AG04450 (cell line): ENCODE measurements around the gene LONP1. TPM values are rescaled to one million over a fixed set of nuclear protein-coding genes. Genes with fewer than 3 reads are reported as not detected.

Source experiments
- CTCF ChIA-PET: fragments of 300-600, 350-600 bp; formaldehyde crosslinking; extraction: SDS; loops from one replicate; lab custom pipeline; 2022; ENCODE audit warnings: antibody characterized with exemption, inconsistent platforms; lab: Charles Lee
- POLR2A ChIA-PET: fragments of 350-600 bp; formaldehyde crosslinking; extraction: SDS; loops from one replicate; lab custom pipeline; 2021; ENCODE audit warnings: antibody characterized with exemption, inconsistent platforms; lab: Yijun Ruan, JAX
- DNase-seq: peaks from one replicate; pipeline ENCODE4 v3.0.0-alpha.2; 2011; ENCODE audit warnings: low read depth, low spot score
- H3K27ac ChIP-seq: one replicate; pipeline ENCODE4 v1.5.1; 2012; ENCODE audit warnings: low read depth, low read length, control low read depth
- H3K27me3 ChIP-seq: one replicate; pipeline ENCODE4 v1.6.0; 2012; ENCODE audit warnings: low read length; ENCODE audit not compliant: control insufficient read depth, insufficient read depth
- H3K4me3 ChIP-seq: 2 replicates; pipeline ENCODE4 v1.5.1; 2011; ENCODE audit warnings: mild to moderate bottlenecking, low read depth, low read length, control low read depth
- H3K9me3 ChIP-seq: 2 replicates; pipeline ENCODE4 v1.5.1; 2012; ENCODE audit warnings: low read length; ENCODE audit not compliant: control insufficient read depth, insufficient read depth
- polyA plus RNA-seq: library from polyadenylated mRNA; depleted of rRNA; stranded (reverse); fragments of >200 nt; gene quantifications from 2 replicates; pipeline ENCODE4 v1.2.3, GENCODE V29; 2011; rRNA removed
- TF ChIP-seq, protein P1 (sequence below): IDR thresholded peaks from 2 replicates; pipeline ENCODE4 v1.5.1; 2011; ENCODE audit warnings: low read depth, low read length, control low read depth, inconsistent platforms

Gene LONP1
- polyA plus RNA-seq, 1 experiment = 37.8 TPM

DNA sequence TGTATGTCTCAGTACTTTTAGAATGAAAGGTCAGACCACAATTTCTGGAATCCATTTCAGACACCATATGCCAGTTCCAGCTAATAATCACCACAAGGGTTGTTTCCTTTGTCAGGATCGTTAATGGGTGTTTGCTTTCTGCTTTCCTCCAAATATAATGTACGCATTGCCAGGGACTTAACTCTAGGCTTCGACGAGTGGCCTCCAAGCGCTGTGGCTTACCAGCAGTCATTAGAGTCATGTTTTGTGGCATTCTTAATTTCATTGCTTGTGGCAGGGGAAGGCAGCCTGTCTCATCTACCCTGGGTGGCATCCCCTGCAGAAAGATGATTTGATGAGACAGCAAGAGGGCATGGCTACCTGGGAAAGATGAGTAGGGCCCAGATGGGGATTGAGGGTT, 74.5 kb downstream of the LONP1 start:
- no peak overlapping the region for H3K27ac ChIP-seq
- no peak overlapping the region for H3K4me3 ChIP-seq
- ChIA-PET CTCF (no interaction called here), POLR2A (no interaction called here)
- no peaks in the 10 kb centered on the region for H3K27me3 ChIP-seq
- no peak for DNase-seq
- no peaks in the 10 kb centered on the region for H3K9me3 ChIP-seq
- TF ChIP-seq, protein P1, sequence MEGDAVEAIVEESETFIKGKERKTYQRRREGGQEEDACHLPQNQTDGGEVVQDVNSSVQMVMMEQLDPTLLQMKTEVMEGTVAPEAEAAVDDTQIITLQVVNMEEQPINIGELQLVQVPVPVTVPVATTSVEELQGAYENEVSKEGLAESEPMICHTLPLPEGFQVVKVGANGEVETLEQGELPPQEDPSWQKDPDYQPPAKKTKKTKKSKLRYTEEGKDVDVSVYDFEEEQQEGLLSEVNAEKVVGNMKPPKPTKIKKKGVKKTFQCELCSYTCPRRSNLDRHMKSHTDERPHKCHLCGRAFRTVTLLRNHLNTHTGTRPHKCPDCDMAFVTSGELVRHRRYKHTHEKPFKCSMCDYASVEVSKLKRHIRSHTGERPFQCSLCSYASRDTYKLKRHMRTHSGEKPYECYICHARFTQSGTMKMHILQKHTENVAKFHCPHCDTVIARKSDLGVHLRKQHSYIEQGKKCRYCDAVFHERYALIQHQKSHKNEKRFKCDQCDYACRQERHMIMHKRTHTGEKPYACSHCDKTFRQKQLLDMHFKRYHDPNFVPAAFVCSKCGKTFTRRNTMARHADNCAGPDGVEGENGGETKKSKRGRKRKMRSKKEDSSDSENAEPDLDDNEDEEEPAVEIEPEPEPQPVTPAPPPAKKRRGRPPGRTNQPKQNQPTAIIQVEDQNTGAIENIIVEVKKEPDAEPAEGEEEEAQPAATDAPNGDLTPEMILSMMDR = no peak

DNA sequence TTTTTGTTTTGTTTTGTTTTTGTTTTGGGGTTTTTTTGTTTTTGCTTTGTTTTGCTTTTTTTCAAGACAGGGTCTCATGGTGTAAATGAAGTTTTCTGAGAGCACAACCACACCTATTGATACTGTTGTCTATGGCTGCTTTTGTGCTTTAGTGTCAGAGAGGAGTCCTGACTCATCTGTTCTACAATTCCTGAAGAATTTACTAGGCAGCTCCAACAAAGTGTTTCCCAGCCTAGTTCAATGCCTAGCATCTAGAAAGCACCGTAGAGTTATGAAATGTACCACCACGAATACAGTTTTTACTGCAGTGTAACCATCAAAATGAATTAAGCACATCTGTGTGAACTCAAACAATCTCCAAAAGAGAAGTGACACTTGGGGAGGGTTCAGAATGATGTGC, 75.9 kb downstream of the LONP1 start:
- Histone ChIP-seq H3K9me3 (no peaks in the 10 kb centered on the region), H3K27me3 (no peaks in the 10 kb centered on the region), H3K4me3 (no peak overlapping the region), H3K27ac (no peak overlapping the region)
- no peak for DNase-seq
- ChIA-PET CTCF (no interaction called here), POLR2A (no interaction called here)
- TF ChIP-seq, protein P1 = no peak

DNA sequence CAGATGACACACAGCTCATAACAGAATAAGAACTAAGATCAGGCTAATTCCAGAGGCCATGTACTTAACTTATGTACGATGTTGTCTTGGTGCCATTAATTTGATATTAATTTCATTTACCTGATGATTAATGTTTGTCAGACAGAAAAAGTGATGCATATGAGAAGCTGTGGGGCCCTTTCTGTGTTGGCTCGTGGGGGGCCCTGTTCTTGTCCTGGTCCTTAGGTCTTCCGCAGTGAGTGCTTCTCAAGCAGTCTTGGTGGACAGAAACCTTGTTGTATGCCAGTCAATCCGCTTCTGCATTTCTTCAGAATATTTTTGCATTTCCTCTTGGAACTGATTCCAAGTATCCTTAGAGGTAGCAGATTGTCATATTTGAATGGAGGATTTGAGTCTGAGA, 76.9 kb downstream of the LONP1 start:
- H3K4me3 ChIP-seq = no peak overlapping the region
- no peaks in the 10 kb centered on the region for H3K27me3 ChIP-seq
- ChIA-PET CTCF (no interaction called here), POLR2A (no interaction called here)
- no peaks in the 10 kb centered on the region for H3K9me3 ChIP-seq
- TF ChIP-seq, protein P1 = no peak
- DNase-seq = no peak
- no peak overlapping the region for H3K27ac ChIP-seq

DNA sequence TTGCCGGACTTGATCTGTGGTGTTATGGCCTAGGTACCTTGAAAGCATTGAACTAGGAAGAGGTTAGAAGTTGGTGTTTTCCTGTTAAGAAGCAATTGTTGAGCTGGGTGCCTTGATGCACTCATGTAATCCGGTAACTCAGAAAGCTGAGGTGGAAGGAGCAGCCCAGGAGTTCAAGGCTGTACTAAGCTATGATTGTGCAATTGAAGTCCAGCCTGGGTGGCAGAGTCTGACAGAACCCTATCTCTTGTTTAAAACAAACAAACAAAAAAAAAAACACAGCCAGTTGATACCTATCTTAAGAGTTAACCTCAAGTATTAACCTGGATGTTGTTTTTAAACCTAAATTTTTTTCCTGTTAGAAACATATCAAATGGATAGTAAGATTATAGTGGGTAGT, 77.7 kb downstream of the LONP1 start:
- Histone ChIP-seq H3K27me3 (no peaks in the 10 kb centered on the region), H3K27ac (no peak overlapping the region), H3K9me3 (no peaks in the 10 kb centered on the region), H3K4me3 (no peak overlapping the region)
- POLR2A ChIA-PET = interaction anchor here (0.8 kb wide), 1 partner anchor 19 kb away, joined by 4 read pairs; the partner anchor contains the start of genes SAFB and SAFB2
- CTCF ChIA-PET = interaction anchor here (0.9 kb wide), 1 partner anchor 45 kb away, joined by 3 read pairs; no protein-coding TSS in a partner anchor
- TF ChIP-seq, protein P1 = no peak
- no peak for DNase-seq

Other genes starting within 250 kb of the LONP1 start
- gene TINCR, start 152.2 kb downstream of the LONP1 start, polyA plus RNA-seq = 0.04 TPM in 1 of 2 replicates, not detected in the other
- 17.4 and 24.4 TPM in 2 replicates for gene SAFB2, start 97.4 kb downstream of the LONP1 start, polyA plus RNA-seq
- 28.0 and 34.0 TPM in 2 replicates for gene SAFB, start 97.1 kb downstream of the LONP1 start, polyA plus RNA-seq
- gene MICOS13, start 39.6 kb downstream of the LONP1 start, polyA plus RNA-seq = 25.2 and 39.3 TPM in 2 replicates
- 4.9 and 7.0 TPM in 2 replicates for gene HSD11B1L, start 39.1 kb downstream of the LONP1 start, polyA plus RNA-seq
- gene RPL36, start 29.9 kb downstream of the LONP1 start, polyA plus RNA-seq = 478 and 743 TPM in 2 replicates
- not detected in 2 replicates for gene CATSPERD, start 491 bp upstream of the LONP1 start, polyA plus RNA-seq
- gene PRR22, start 64.6 kb upstream of the LONP1 start, polyA plus RNA-seq = 0.16 and 0.17 TPM in 2 replicates
- 7.8 and 8.0 TPM in 2 replicates for gene DUS3L, start 71.0 kb upstream of the LONP1 start, polyA plus RNA-seq
- gene NRTN, start 84.9 kb upstream of the LONP1 start, polyA plus RNA-seq = 0.24 and 0.53 TPM in 2 replicates
- gene FUT6, start 119.6 kb upstream of the LONP1 start, polyA plus RNA-seq = not detected in 2 replicates
- gene FUT3, start 131.3 kb upstream of the LONP1 start, polyA plus RNA-seq = not detected in 2 replicates
- gene FUT5, start 150.4 kb upstream of the LONP1 start, polyA plus RNA-seq = not detected in 2 replicates
- gene NDUFA11, start 183.6 kb upstream of the LONP1 start, polyA plus RNA-seq = 168 and 272 TPM in 2 replicates
- gene VMAC, start 184.7 kb upstream of the LONP1 start, polyA plus RNA-seq = 2.5 and 2.6 TPM in 2 replicates
- 2.7 and 2.8 TPM in 2 replicates for gene CAPS, start 194.1 kb upstream of the LONP1 start, polyA plus RNA-seq